Neural cell (in vitro differentiated cells): ENCODE results near the gene AMDHD2. TPM values are rescaled to one million over a fixed set of nuclear protein-coding genes. Genes with fewer than 3 reads are reported as not detected.

Experiments used
- H2AFZ ChIP-seq: fragments of 200-600, 300-800 bp; sonication (generic), shearing (Covaris generic); 2 replicates; pipeline ENCODE4 v1.6.0; 2014; ENCODE audit warnings: low read depth, mild to moderate bottlenecking, antibody characterized with exemption, low read length, moderate library complexity
- H3F3A ChIP-seq: fragments of 200-600 bp; shearing (Covaris generic); 2 replicates; pipeline ENCODE4 v1.6.1; 2016; ENCODE audit warnings: mild to moderate bottlenecking, moderate library complexity, mixed read lengths, antibody characterized with exemption, low read length; ENCODE audit not compliant: insufficient read depth, poor library complexity, severe bottlenecking
- H3K27ac ChIP-seq: fragments of 200-600, 300-800 bp; sonication (generic), shearing (Covaris generic); 2 replicates; pipeline ENCODE4 v1.5.1; 2014; ENCODE audit warnings: mild to moderate bottlenecking, low read length, moderate library complexity
- H3K27me3 ChIP-seq: fragments of 300-800, 200-600 bp; sonication (generic), shearing (Covaris generic); 2 replicates; pipeline ENCODE4 v1.6.0; 2014; ENCODE audit warnings: mild to moderate bottlenecking, low read depth, low read length, moderate library complexity; ENCODE audit not compliant: insufficient read depth
- H3K36me3 ChIP-seq: fragments of 300-800, 200-600 bp; sonication (generic), shearing (Covaris generic); 2 replicates; pipeline ENCODE4 v1.5.1; 2014; ENCODE audit warnings: mild to moderate bottlenecking, antibody characterized with exemption, low read length, moderate library complexity; ENCODE audit not compliant: insufficient read depth
- H3K4me2 ChIP-seq: fragments of 300-800, 200-600 bp; sonication (generic), shearing (Covaris generic); 2 replicates; pipeline ENCODE4 v1.6.0; 2014; ENCODE audit warnings: mild to moderate bottlenecking, low read length
- H3K4me3 ChIP-seq: fragments of 300-800, 200-600 bp; sonication (generic), shearing (Covaris generic); 2 replicates; pipeline ENCODE4 v1.5.1; 2014; ENCODE audit warnings: mild to moderate bottlenecking, low read length, moderate library complexity
- H3K79me2 ChIP-seq: fragments of 200-600 bp; shearing (Covaris generic); replicated peaks from 2 replicates; pipeline ENCODE4 v1.6.0; 2014; ENCODE audit warnings: mild to moderate bottlenecking, low read length, moderate library complexity; ENCODE audit not compliant: insufficient read depth
- H3K9ac ChIP-seq: fragments of 300-800, 200-600 bp; sonication (generic), shearing (Covaris generic); 2 replicates; pipeline ENCODE4 v1.6.1; 2016; ENCODE audit warnings: mild to moderate bottlenecking, low read length, mixed read lengths
- H3K9me2 ChIP-seq: fragments of 200-600 bp; shearing (Covaris generic); 2 replicates; pipeline ENCODE4 v1.6.1; 2016; ENCODE audit warnings: mild to moderate bottlenecking, low read length, mixed read lengths; ENCODE audit not compliant: insufficient read depth
- H3K9me3 ChIP-seq: fragments of 200-600, 300-800 bp; sonication (generic), shearing (Covaris generic); 2 replicates; pipeline ENCODE4 v1.6.1; 2016; ENCODE audit warnings: mild to moderate bottlenecking, mixed run types, low read length, moderate library complexity, mixed read lengths
- H4K20me1 ChIP-seq: fragments of 200-600 bp; shearing (Covaris generic); 2 replicates; pipeline ENCODE4 v1.6.1; 2016; ENCODE audit warnings: mild to moderate bottlenecking, mixed run types; ENCODE audit not compliant: insufficient read depth
- CTCF ChIP-seq: fragments of 450-650 bp; IDR thresholded peaks from 2 replicates; pipeline ENCODE4 v1.5.1; 2014; ENCODE audit warnings: antibody characterized with exemption, mild to moderate bottlenecking, moderate library complexity; ENCODE audit not compliant: poor library complexity, severe bottlenecking
- EP300 ChIP-seq: fragments of 450-650 bp; conservative IDR thresholded peaks from 2 replicates; pipeline ENCODE4 v1.6.1; 2014; ENCODE audit warnings: antibody characterized with exemption, mild to moderate bottlenecking, moderate library complexity; ENCODE audit not compliant: poor library complexity, severe bottlenecking
- EZH2 ChIP-seq: fragments of 200-600, 300-800 bp; shearing (Covaris generic), sonication (generic); IDR thresholded peaks from 2 replicates; pipeline ENCODE4 v1.6.1; 2014; ENCODE audit warnings: antibody characterized with exemption, low read length, borderline replicate concordance, mild to moderate bottlenecking; ENCODE audit not compliant: insufficient read depth, poor library complexity, severe bottlenecking
- MXI1 ChIP-seq: fragments of 450-650 bp; conservative IDR thresholded peaks from 2 replicates; pipeline ENCODE4 v1.6.1; 2014; ENCODE audit warnings: antibody characterized with exemption, mild to moderate bottlenecking; ENCODE audit not compliant: poor library complexity, severe bottlenecking
- POLR2AphosphoS5 ChIP-seq: IDR thresholded peaks from 2 replicates; pipeline ENCODE4 v1.6.1; 2012
- RAD21 ChIP-seq: fragments of 450-650 bp; conservative IDR thresholded peaks from 2 replicates; pipeline ENCODE4 v1.6.1; 2014; ENCODE audit warnings: antibody characterized with exemption, mild to moderate bottlenecking, moderate library complexity
- REST ChIP-seq: IDR thresholded peaks from 2 replicates; pipeline ENCODE4 v1.6.1; 2012; ENCODE audit warnings: borderline replicate concordance
- SMC3 ChIP-seq: fragments of 450-650 bp; conservative IDR thresholded peaks from 2 replicates; pipeline ENCODE4 v1.6.1; 2014; ENCODE audit warnings: antibody characterized with exemption, mild to moderate bottlenecking, moderate library complexity; ENCODE audit not compliant: poor library complexity
- TAF1 ChIP-seq: IDR thresholded peaks from 2 replicates; pipeline ENCODE4 v1.6.1; 2012; ENCODE audit warnings: low read depth
- polyA plus RNA-seq: library from polyadenylated mRNA; depleted of rRNA; stranded (reverse); fragments of >200 nt; gene quantifications from 2 replicates; pipeline ENCODE4 v1.2.3, GENCODE V29; 2014

AMDHD2 gene
- polyA plus RNA-seq, 1 donor from 2014 or later = 50.0 TPM

- H4K20me1 ChIP-seq = no peaks in the 10 kb centered on the region
- H3K9me3 ChIP-seq = no peaks in the 10 kb centered on the region
- H3K36me3 ChIP-seq = no peaks in the 10 kb centered on the region
- no peaks in the 10 kb centered on the region for H3F3A ChIP-seq
- no peak overlapping the region for H3K4me3 ChIP-seq
- no peak overlapping the region for H2AFZ ChIP-seq
- TF ChIP-seq MXI1 (no peak), EZH2 (no peak), SMC3 (no peak), RAD21 (no peak), POLR2AphosphoS5 (no peak), TAF1 (no peak), CTCF (no peak), EP300 (no peak), REST (no peak)
- H3K79me2 ChIP-seq = no peaks in the 10 kb centered on the region
- no peak overlapping the region for H3K27ac ChIP-seq
- H3K9me2 ChIP-seq = no peaks in the 10 kb centered on the region
- H3K27me3 ChIP-seq = no peaks in the 10 kb centered on the region
- H3K9ac ChIP-seq = no peak overlapping the region
- no peak overlapping the region for H3K4me2 ChIP-seq
These were observed 13.0 kb upstream of the AMDHD2 start for GRCh38 chr16:2507052-2507659.

- Histone ChIP-seq H3K79me2 (no peaks in the 10 kb centered on the region), H4K20me1 (no peaks in the 10 kb centered on the region), H3K4me2 (no peak overlapping the region), H2AFZ (no peak overlapping the region), H3K4me3 (no peak overlapping the region), H3K27ac (no peak overlapping the region), H3K9me2 (no peaks in the 10 kb centered on the region), H3K36me3 (no peaks in the 10 kb centered on the region), H3F3A (no peaks in the 10 kb centered on the region), H3K9ac (no peak overlapping the region), H3K27me3 (no peaks in the 10 kb centered on the region), H3K9me3 (no peaks in the 10 kb centered on the region)
- TF ChIP-seq SMC3 = no peak
- TF ChIP-seq EP300 = no peak
- TF ChIP-seq RAD21 = no peak
- TF ChIP-seq POLR2AphosphoS5 = no peak
- no peak for TF ChIP-seq EZH2
- TF ChIP-seq TAF1 = no peak
- TF ChIP-seq CTCF = no peak
- no peak for TF ChIP-seq MXI1
- TF ChIP-seq REST = no peak
These were observed 12.5 kb upstream of the AMDHD2 start for GRCh38 chr16:2507665-2508064.
